GM13976 (cell line): ENCODE data around the gene TBX4.

Experiments used
- DNase-seq: peaks from one replicate; pipeline ENCODE4 v3.0.0; 2012; ENCODE audit warnings: low spot score
- in situ Hi-C: fragments of 300-500 bp; cut with MboI; formaldehyde crosslinking; loops from one replicate; pipeline ENCODE4 v1.12.0; 2022; ENCODE audit warnings: low sequenced_read_pairs, mixed read lengths, inconsistent platforms; ENCODE audit not compliant: unreplicated experiment
- TF ChIP-seq, protein P1 (sequence below): IDR thresholded peaks from 2 replicates; pipeline ENCODE4 v1.5.1; 2012; ENCODE audit warnings: borderline replicate concordance, mild to moderate bottlenecking; ENCODE audit not compliant: insufficient read depth; ENCODE audit errors: extremely low read depth, missing control alignments, control extremely low read depth

Gene TBX4

DNA sequence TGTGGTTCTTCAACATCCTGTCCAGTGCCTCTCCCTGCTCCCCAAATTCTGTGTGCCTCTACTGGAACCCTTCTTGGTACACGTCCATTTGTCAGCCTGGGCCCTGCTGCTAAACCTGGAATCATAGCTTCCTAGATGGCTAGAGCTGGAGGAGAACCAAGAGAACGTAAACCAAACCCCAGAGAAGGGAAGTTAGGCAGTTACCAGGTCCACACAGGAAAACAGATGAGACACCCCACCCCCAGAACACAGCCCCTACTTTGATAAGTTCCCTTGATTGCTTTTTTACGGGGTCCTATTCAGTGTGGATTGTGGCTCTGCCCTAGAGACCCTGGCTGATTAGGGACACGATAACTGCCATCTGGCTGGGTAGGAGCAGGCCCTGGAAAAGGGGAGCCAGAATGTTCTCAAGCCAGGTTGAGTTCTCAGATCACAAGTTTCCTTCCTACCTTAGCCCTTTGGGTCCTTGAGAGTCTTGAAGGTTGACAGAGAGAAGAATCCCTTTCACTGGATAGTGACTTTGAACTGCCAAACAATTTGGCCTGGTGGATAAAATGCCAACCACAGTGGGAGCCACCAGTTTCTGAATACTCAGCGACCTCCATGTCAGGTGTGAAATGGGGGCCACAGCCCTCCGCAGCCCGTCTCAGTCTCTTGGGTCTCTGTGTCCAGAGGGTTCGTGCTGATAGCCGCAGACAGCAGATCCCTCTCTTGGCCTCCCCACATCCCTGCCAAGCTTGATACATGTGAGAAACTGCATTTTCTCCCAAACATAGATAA is 7.9 kb downstream of the TBX4 start:
- TF ChIP-seq, protein P1, sequence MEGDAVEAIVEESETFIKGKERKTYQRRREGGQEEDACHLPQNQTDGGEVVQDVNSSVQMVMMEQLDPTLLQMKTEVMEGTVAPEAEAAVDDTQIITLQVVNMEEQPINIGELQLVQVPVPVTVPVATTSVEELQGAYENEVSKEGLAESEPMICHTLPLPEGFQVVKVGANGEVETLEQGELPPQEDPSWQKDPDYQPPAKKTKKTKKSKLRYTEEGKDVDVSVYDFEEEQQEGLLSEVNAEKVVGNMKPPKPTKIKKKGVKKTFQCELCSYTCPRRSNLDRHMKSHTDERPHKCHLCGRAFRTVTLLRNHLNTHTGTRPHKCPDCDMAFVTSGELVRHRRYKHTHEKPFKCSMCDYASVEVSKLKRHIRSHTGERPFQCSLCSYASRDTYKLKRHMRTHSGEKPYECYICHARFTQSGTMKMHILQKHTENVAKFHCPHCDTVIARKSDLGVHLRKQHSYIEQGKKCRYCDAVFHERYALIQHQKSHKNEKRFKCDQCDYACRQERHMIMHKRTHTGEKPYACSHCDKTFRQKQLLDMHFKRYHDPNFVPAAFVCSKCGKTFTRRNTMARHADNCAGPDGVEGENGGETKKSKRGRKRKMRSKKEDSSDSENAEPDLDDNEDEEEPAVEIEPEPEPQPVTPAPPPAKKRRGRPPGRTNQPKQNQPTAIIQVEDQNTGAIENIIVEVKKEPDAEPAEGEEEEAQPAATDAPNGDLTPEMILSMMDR, result no peak
- in situ Hi-C loops, result no loop called here
- DNase-seq, result no peak

DNA sequence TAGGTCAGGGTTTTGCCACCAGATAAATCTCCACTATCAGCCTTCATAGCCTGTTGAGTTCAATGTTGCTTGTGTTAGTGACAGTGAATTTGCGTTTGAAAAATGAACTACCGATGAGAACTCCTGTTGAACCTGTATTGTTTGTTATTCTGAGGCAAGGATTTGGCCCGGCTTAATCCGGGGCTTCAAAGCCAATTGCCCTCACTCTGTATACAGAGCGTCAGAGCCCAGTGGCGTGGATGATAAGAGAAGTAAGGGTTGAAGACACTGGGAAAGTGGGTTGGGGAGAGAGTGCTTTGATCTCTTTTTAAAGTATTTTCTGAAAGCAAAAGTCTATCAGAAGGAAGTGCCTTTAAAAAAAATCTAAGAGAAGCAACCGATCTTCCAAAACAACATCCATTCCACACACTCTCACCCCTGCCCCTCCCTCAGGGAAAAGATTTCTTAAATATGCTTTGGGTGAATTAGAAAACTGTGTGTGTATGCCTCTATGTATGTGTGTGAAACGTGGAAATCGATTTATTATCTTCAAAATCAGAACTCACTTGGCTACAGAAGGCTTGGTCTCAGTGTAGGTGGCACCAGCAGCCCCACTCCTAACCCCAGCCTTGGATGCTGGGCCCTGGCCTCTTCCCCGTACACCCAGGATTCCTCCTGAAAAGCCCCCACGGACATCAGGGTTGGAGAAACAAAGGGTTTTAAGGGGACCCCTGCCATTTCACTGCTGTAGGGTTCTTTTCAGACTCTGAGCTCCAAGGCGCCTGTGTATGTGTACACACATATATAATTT is 8.8 kb downstream of the TBX4 start:
- TF ChIP-seq, protein P1, result no peak
- in situ Hi-C loops, result no loop called here
- DNase-seq, result no peak

GRCh38 chr17:61461586-61461966 is 9.4 kb downstream of the TBX4 start:
- TF ChIP-seq, protein P1, result no peak
- in situ Hi-C loops, result no loop called here
- no peak for DNase-seq

DNA sequence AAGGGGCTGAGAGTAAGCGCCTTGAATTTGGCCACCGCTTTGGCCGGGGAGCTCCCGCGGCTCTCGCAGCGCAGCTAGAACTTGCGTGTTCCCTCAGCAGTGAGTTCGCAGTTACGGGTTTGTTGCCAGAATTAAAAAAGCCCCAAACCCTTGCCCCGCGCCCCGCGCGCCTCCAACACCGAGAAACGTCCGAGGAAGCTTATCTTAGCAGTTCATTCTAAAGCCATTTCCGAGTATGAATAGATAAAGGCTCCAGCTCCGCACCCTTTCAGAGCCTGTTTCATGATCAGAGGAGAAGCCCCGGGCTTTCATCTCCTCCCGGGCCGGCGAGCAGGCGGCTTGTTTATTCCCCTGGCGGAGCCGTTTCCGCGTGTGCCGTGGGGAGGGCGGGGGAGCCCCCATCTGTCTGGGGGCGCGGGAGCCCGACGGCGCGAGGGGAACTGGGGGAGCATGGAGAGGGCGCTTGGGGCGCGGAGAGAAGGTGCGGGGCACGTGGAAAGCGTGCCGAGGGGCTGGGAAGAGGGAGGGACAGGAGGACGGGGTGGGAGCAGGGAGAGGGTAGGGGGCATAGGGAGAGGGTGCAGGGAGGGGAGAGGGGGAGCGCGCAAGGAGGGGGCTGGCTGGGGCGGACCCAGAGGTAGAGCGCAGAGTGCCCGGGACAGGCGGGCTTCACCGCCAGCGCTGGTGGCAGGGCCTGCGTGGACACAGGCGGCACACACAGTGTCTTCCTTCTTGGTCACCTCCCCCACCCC is 9.9 kb downstream of the TBX4 start:
- TF ChIP-seq, protein P1, result no peak
- no peak for DNase-seq
- in situ Hi-C loops, result no loop called here

- no peak for DNase-seq
- in situ Hi-C loops, result no loop called here
- TF ChIP-seq, protein P1, result no peak
Measured at GRCh38 chr17:61462719-61463315, 10.6 kb downstream of the TBX4 start.

DNA sequence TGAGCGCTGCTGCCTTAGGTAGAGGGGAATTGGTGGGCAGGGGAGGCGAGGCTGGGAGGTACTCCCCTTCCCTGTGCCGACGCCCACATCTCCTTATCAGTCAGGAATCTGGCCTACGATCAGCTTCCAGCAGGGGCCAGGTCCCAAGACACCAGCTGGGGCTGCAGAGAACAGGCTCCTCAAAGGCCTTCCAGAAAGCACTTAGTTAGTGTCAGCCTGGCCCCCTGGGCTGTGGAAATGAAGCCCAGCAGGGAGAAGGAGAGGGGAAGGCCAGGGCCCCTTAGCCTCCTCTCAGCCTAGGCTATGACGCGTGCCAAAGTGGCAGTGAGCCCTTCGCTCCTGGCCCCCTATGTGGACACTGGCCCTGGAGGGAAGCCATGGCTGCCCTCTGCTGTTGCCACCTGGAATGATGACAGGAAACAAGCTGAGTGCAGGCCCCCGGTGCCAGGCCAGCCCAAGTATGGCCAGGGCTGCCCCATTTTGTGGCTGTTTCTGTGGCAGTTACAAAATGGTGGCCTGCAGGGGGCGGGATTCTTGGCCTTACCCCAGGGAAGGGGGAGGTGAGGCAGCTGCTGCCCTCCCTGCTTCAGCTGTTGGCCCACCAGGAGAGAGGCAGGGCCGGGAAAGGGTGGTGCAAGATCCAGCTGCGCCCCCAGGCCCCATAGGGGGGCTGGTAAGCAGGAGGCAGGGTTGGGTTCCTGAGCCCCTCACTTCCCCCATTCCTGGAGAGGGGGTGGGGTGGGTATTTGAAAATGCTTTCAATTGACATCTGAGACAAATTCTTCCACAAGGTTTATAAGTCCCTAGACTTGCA is 11.3 kb downstream of the TBX4 start:
- in situ Hi-C loops, result no loop called here
- TF ChIP-seq, protein P1, result no peak
- no peak for DNase-seq
